GM23338 (cell line): Measurements from ENCODE around the gene ACBD7. TPM values are rescaled to one million over a fixed set of nuclear protein-coding genes. Genes with fewer than 3 reads are reported as not detected.

Source experiments
- ATAC-seq: fragments of 200-7000 bp; cut with Tn5 transposase; 3 replicates; pipeline ENCODE4 v1.9.1; 2020
- DNase-seq: peaks from one replicate; pipeline ENCODE4 v3.0.0-alpha.2; 2015; ENCODE audit warnings: low spot score
- H2AFZ ChIP-seq: fragments of 200-600 bp; sonication (generic); 2 replicates; pipeline ENCODE4 v1.8.0; 2016; ENCODE audit warnings: antibody characterized with exemption, mild to moderate bottlenecking, moderate library complexity
- H3F3A ChIP-seq: fragments of 200-600 bp; sonication (generic); replicated peaks from 2 replicates; pipeline ENCODE4 v1.8.0; 2017; ENCODE audit warnings: antibody characterized with exemption, mixed run types, low read depth
- H3K27ac ChIP-seq: fragments of 200-600 bp; sonication (generic); 2 replicates; pipeline ENCODE4 v1.6.1; 2016; ENCODE audit warnings: low read depth
- H3K27me3 ChIP-seq: fragments of 200-600 bp; sonication (generic); 2 replicates; pipeline ENCODE4 v1.8.0; 2016; ENCODE audit warnings: mild to moderate bottlenecking, mixed run types, moderate library complexity; ENCODE audit not compliant: insufficient read depth
- H3K36me3 ChIP-seq: fragments of 200-600 bp; sonication (generic); 2 replicates; pipeline ENCODE4 v1.8.0; 2016; ENCODE audit warnings: mild to moderate bottlenecking; ENCODE audit not compliant: insufficient read depth
- H3K4me1 ChIP-seq: fragments of 200-600 bp; sonication (generic); 2 replicates; pipeline ENCODE4 v1.8.0; 2016; ENCODE audit warnings: mild to moderate bottlenecking, moderate library complexity; ENCODE audit not compliant: insufficient read depth
- H3K4me2 ChIP-seq: fragments of 200-600 bp; sonication (generic); 2 replicates; pipeline ENCODE4 v1.7.1; 2017; ENCODE audit warnings: mixed run types
- H3K4me3 ChIP-seq: fragments of 200-600 bp; sonication (generic); 2 replicates; pipeline ENCODE4 v1.6.1; 2016; ENCODE audit warnings: mixed run types
- H3K79me2 ChIP-seq: fragments of 200-600 bp; sonication (generic); replicated peaks from 2 replicates; pipeline ENCODE4 v1.8.0; 2017; ENCODE audit warnings: mild to moderate bottlenecking; ENCODE audit not compliant: insufficient read depth
- H3K9me2 ChIP-seq: fragments of 200-600 bp; sonication (generic); 2 replicates; pipeline ENCODE4 v1.8.0; 2017; ENCODE audit not compliant: insufficient read depth
- H4K20me1 ChIP-seq: fragments of 200-600 bp; sonication (generic); replicated peaks from 2 replicates; pipeline ENCODE4 v1.8.0; 2017; ENCODE audit warnings: mild to moderate bottlenecking; ENCODE audit not compliant: insufficient read depth
- H3K27ac Mint-ChIP-seq: 2 replicates; pipeline ENCODE4 v1.8.0; 2020; ENCODE audit warnings: inconsistent platforms, mild to moderate bottlenecking, moderate library complexity, mixed read lengths
- H3K27me3 Mint-ChIP-seq: 3 replicates; pipeline ENCODE4 v1.8.0; 2022; ENCODE audit warnings: low read depth, mild to moderate bottlenecking, moderate library complexity, mixed read lengths, inconsistent platforms; ENCODE audit not compliant: insufficient read depth, poor library complexity
- H3K36me3 Mint-ChIP-seq: 3 replicates; pipeline ENCODE4 v1.8.0; 2021; ENCODE audit warnings: low read depth, mild to moderate bottlenecking, inconsistent platforms, moderate library complexity, mixed read lengths
- H3K4me1 Mint-ChIP-seq: 3 replicates; pipeline ENCODE4 v1.8.0; 2020; ENCODE audit warnings: mild to moderate bottlenecking, inconsistent platforms, mixed read lengths
- H3K4me3 Mint-ChIP-seq: 3 replicates; pipeline ENCODE4 v1.8.0; 2021; ENCODE audit warnings: moderate library complexity, mild to moderate bottlenecking, inconsistent platforms, mixed read lengths
- H3K9me3 Mint-ChIP-seq: 3 replicates; pipeline ENCODE4 v1.8.0; 2020; ENCODE audit warnings: moderate library complexity, mild to moderate bottlenecking, inconsistent platforms, mixed read lengths
- CREB1 ChIP-seq: fragments of 250-450 bp; sonication (Bioruptor Pico); IDR thresholded peaks from 2 replicates; pipeline ENCODE4 v1.5.0; 2020; ENCODE audit warnings: low read depth, mild to moderate bottlenecking, moderate library complexity
- CTCF ChIP-seq, 2 experiments: fragments of 200-600 bp in 1 of 2; sonication (generic) in 1 of 2; conservative IDR thresholded peaks; 2 replicates each; pipeline versions ENCODE4 v1.5.1 to v1.6.1; 2016 to 2017; ENCODE audit warnings: antibody characterized with exemption in 2 of 2, low read depth in 2 of 2, mild to moderate bottlenecking in 2 of 2, moderate library complexity in 1 of 2
- ETS1 ChIP-seq: IDR thresholded peaks from 2 replicates; pipeline ENCODE4 v1.6.1; 2016; ENCODE audit warnings: antibody characterized with exemption
- EZH2 ChIP-seq: fragments of 200-600 bp; sonication (generic); IDR thresholded peaks from one replicate; pipeline ENCODE4 v1.8.0; 2017; ENCODE audit warnings: antibody characterized with exemption, mild to moderate bottlenecking, low read depth; ENCODE audit not compliant: unreplicated experiment
- EZH2phosphoT487 ChIP-seq: fragments of 200-600 bp; sonication (generic); IDR thresholded peaks from one replicate; pipeline ENCODE4 v1.8.1; 2018; ENCODE audit warnings: antibody characterized with exemption; ENCODE audit not compliant: unreplicated experiment
- JUNB ChIP-seq: IDR thresholded peaks from one replicate; pipeline ENCODE4 v1.6.1; 2016; ENCODE audit warnings: antibody characterized with exemption; ENCODE audit not compliant: unreplicated experiment
- NANOG ChIP-seq: IDR thresholded peaks from 2 replicates; pipeline ENCODE4 v1.6.1; 2016; ENCODE audit warnings: antibody characterized with exemption, borderline replicate concordance
- POLR2AphosphoS5 ChIP-seq: IDR thresholded peaks from 2 replicates; pipeline ENCODE4 v1.6.1; 2016; ENCODE audit warnings: antibody characterized with exemption, low read depth
- REST ChIP-seq: IDR thresholded peaks from one replicate; pipeline ENCODE4 v1.6.1; 2018; ENCODE audit warnings: antibody characterized with exemption; ENCODE audit not compliant: unreplicated experiment
- STAT1 ChIP-seq: IDR thresholded peaks from one replicate; pipeline ENCODE4 v1.6.1; 2016; ENCODE audit warnings: antibody characterized with exemption; ENCODE audit not compliant: unreplicated experiment
- ZNF114 ChIP-seq: fragments of 250-450 bp; sonication (Bioruptor Pico); IDR thresholded peaks from 2 replicates; pipeline ENCODE4 v1.5.0; 2020; ENCODE audit warnings: mild to moderate bottlenecking, moderate library complexity
- ZNF331 ChIP-seq: fragments of 250-450 bp; sonication (Bioruptor Pico); IDR thresholded peaks from 2 replicates; pipeline ENCODE4 v1.5.0; 2020; ENCODE audit warnings: low read depth, mild to moderate bottlenecking, moderate library complexity
- polyA plus RNA-seq: library from polyadenylated mRNA; unstranded; fragments of >200 nt; fragmentation: Nextera tagmentation; extraction: Ambion mirVana; gene quantifications from 2 replicates; pipeline ENCODE4 v1.2.1, GENCODE V29; 2016
- total RNA-seq: library from RNA; depleted of rRNA; stranded (reverse); fragments of >200 nt; shearing (Covaris generic); gene quantifications from 2 replicates; pipeline ENCODE4 v1.2.3, GENCODE V29; 2014

The ACBD7 gene
- total and polyA plus RNA-seq, 2 experiments from 2014 or later, result 2.8 to 14.7 TPM

DNA sequence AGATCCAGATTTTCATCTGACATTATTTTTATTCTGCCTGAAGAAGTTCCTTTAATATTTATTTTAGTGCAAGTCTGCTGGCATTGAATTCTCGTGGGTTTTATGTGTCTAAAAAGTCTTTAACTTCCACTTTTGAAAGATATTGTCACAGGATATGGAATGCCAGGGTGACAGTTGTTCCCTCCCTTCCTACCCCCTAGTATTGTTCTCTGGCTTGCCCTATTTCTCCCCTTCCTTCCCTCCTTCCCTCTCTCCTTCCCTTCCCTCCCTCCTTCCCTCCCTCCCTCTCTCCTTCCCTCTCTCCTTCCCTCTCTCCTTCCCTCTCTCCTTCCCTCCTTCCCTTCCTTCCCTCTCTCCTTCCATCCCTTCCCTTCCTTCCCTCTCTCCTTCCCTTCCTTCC, 29.9 kb downstream of the ACBD7 start:
- DNase-seq (no peak), ATAC-seq (no peak)
- H3K4me2 ChIP-seq, result no peak overlapping the region
- Mint-ChIP-seq H3K4me3 (no peak overlapping the region), H3K4me1 (no peaks in the 10 kb centered on the region), H3K27me3 (peaks cover 2% of the 10 kb centered on the region), H3K9me3 (peaks cover 19% of the 10 kb centered on the region), H3K27ac (no peak overlapping the region), H3K36me3 (peaks cover 4% of the 10 kb centered on the region; the same call in 1 of the 3 replicates)
- TF ChIP-seq ETS1 (no peak), CTCF (conservative IDR thresholded peaks at IDR 0.05; ENCODE audit: low read depth in 2 of 2) (no peak), NANOG (no peak), ZNF114 (CRISPR knock-in tag) (no peak), JUNB (no peak), EZH2 (no peak)
- no peak overlapping the region for H3K27ac ChIP-seq
- no peaks in the 10 kb centered on the region for H4K20me1 ChIP-seq
- H2AFZ ChIP-seq, result no peak overlapping the region
- no peaks in the 10 kb centered on the region for H3K4me1 ChIP-seq
- no peak overlapping the region for H3K4me3 ChIP-seq
- H3K36me3 ChIP-seq, result no peaks in the 10 kb centered on the region
- H3K27me3 ChIP-seq, result no peaks in the 10 kb centered on the region
- no peaks in the 10 kb centered on the region for H3K79me2 ChIP-seq
- H3F3A ChIP-seq, result no peaks in the 10 kb centered on the region
- H3K9me2 ChIP-seq, result no peaks in the 10 kb centered on the region

DNA sequence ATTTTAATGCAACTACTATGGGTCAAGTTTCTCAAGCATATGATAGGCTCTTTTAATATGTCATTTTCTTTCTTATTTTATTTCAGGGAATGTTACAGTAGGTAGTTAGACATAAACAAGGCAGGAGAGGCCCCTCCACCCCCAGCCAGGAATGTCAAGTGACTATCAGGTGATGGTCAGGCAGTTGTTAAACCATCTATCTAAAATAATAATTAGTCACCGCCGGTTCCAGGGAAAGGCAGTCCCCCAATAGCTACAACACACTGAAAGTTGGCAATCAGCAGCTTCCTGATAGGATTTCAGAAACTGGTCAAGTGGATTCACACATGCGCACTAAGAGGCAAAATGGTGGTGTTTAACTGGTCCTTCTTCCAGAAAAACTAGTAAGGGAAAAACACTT, 35.5 kb downstream of the ACBD7 start:
- no peaks in the 10 kb centered on the region for H4K20me1 ChIP-seq
- H3F3A ChIP-seq, result no peaks in the 10 kb centered on the region
- H3K79me2 ChIP-seq, result no peaks in the 10 kb centered on the region
- H3K4me3 ChIP-seq, result no peak overlapping the region
- peaks cover 2% of the 10 kb centered on the region for H3K27me3 Mint-ChIP-seq
- no peaks in the 10 kb centered on the region for H3K4me1 ChIP-seq
- no peak overlapping the region for H2AFZ ChIP-seq
- H3K27me3 ChIP-seq, result no peaks in the 10 kb centered on the region
- H3K27ac ChIP-seq, result no peak overlapping the region
- no peaks in the 10 kb centered on the region for H3K9me2 ChIP-seq
- H3K36me3 Mint-ChIP-seq, result no peaks in the 10 kb centered on the region
- no peaks in the 10 kb centered on the region for H3K4me1 Mint-ChIP-seq
- DNase-seq, result no peak
- no peak overlapping the region for H3K4me2 ChIP-seq
- no peak for ATAC-seq
- H3K36me3 ChIP-seq, result no peaks in the 10 kb centered on the region
- no peaks in the 10 kb centered on the region for H3K9me3 Mint-ChIP-seq
- no peak overlapping the region for H3K27ac Mint-ChIP-seq
- no peak overlapping the region for H3K4me3 Mint-ChIP-seq
- TF ChIP-seq JUNB, result no peak
- TF ChIP-seq STAT1, result no peak
- no peak for TF ChIP-seq CREB1
- TF ChIP-seq ETS1, result no peak
- no peak for TF ChIP-seq REST
- TF ChIP-seq POLR2AphosphoS5, result no peak
- TF ChIP-seq EZH2, result no peak
- TF ChIP-seq NANOG, result no peak
- no peak for TF ChIP-seq ZNF114 (CRISPR knock-in tag)
- TF ChIP-seq CTCF (conservative IDR thresholded peaks at IDR 0.05; ENCODE audit: low read depth in 2 of 2), result no peak
- no peak for TF ChIP-seq EZH2phosphoT487
- no peak for TF ChIP-seq ZNF331
